K562 (cell line): ENCODE data around the gene STK36. TPM values are rescaled to one million over a fixed set of nuclear protein-coding genes. Genes with fewer than 3 reads are reported as not detected.

ENCODE experiments used
- ATAC-seq: fragments of 200-7000 bp; cut with Tn5 transposase; 3 replicates; pipeline ENCODE4 v1.9.1; 2020; ENCODE audit warnings: moderate library complexity
- BruUV-seq: library from RNA; stranded (reverse); fragments of 400-500 nt; replicated peaks from 2 replicates; lab custom pipeline; 2021; lab: Mats Ljungman, UMichigan
- CTCF ChIA-PET: fragments of 300-600 bp; formaldehyde crosslinking; extraction: SDS; loops from one replicate; lab custom pipeline; 2021; ENCODE audit warnings: low intra/inter-chr PET ratio; lab: Yijun Ruan, JAX
- POLR2A ChIA-PET: fragments of 300-600, 350-650 bp; sonication (Branson Sonifier 250); formaldehyde crosslinking; extraction: SDS; loops from one replicate; lab custom pipeline; 2021; ENCODE audit warnings: antibody characterized with exemption, inconsistent platforms; lab: Yijun Ruan, JAX
- DNase-seq, 4 experiments: peaks; one replicate each; pipeline versions ENCODE4 v3.0.0 to v3.0.0-alpha.2; 2011 to 2018; ENCODE audit warnings: low spot score in 3 of 4, mixed read lengths in 3 of 4; ENCODE audit errors: extremely low read depth in 1 of 4
- FAIRE-seq: peaks from 2 replicates; lab custom pipeline; 2011; peaks lifted over from hg19 to GRCh38; lab: Jason Lieb, UNC
- H2AFZ ChIP-seq: 2 replicates; pipeline ENCODE4 v1.6.0; 2011; ENCODE audit warnings: low read depth, low read length, control low read depth, inconsistent platforms
- H3K27ac ChIP-seq: fragments of 200-600 bp; 3 replicates; pipeline ENCODE4 v1.8.0; 2011; ENCODE audit warnings: low read depth, mild to moderate bottlenecking, control low read depth, inconsistent platforms, low read length, moderate library complexity, mixed read lengths; ENCODE audit errors: extremely low read depth
- H3K27me3 ChIP-seq, 2 experiments: fragments of 300-600 bp in 1 of 2; 2 replicates in 1 of 2; 3 replicates in 1 of 2; pipeline versions ENCODE4 v1.6.0 to v1.8.0; 2011; ENCODE audit warnings: inconsistent platforms in 2 of 2, low read length in 2 of 2, mild to moderate bottlenecking in 1 of 2, mixed read lengths in 1 of 2, moderate library complexity in 1 of 2; ENCODE audit not compliant: control insufficient read depth in 2 of 2, insufficient read depth in 2 of 2
- H3K36me3 ChIP-seq: fragments of 300-600 bp; 3 replicates; pipeline ENCODE4 v1.8.0; 2011; ENCODE audit warnings: mild to moderate bottlenecking, low read length, inconsistent platforms; ENCODE audit not compliant: control insufficient read depth, insufficient read depth
- H3K4me1 ChIP-seq, 2 experiments: fragments of 200-600 bp in 1 of 2; replicated peaks in 1 of 2; 2 replicates in 1 of 2; 3 replicates in 1 of 2; pipeline versions ENCODE4 v1.5.1 to v1.8.0; 2011; ENCODE audit warnings: inconsistent platforms in 2 of 2, low read length in 2 of 2, mild to moderate bottlenecking in 1 of 2, mixed read lengths in 1 of 2, moderate library complexity in 1 of 2; ENCODE audit not compliant: control insufficient read depth in 2 of 2, insufficient read depth in 2 of 2
- H3K4me2 ChIP-seq: 2 replicates; pipeline ENCODE4 v1.6.1; 2011; ENCODE audit warnings: low read length, control low read depth, inconsistent platforms, mixed read lengths; ENCODE audit not compliant: insufficient read depth
- H3K4me3 ChIP-seq: fragments of 200-600 bp; sonication (generic), shearing (Covaris generic); 2 replicates; pipeline ENCODE4 v1.5.1; 2016; ENCODE audit warnings: control low read depth, inconsistent platforms
- H3K79me2 ChIP-seq: fragments of 200-600 bp; 3 replicates; pipeline ENCODE4 v1.8.0; 2011; ENCODE audit warnings: low read length, inconsistent platforms; ENCODE audit not compliant: control insufficient read depth, insufficient read depth
- H3K9ac ChIP-seq, 2 experiments: 2 replicates each; pipeline versions ENCODE4 v1.6.0 to v1.6.1; 2011; ENCODE audit warnings: low read depth in 2 of 2, low read length in 2 of 2, control low read depth in 1 of 2, inconsistent platforms in 1 of 2, mild to moderate bottlenecking in 1 of 2, mixed read lengths in 1 of 2; ENCODE audit not compliant: insufficient read depth in 1 of 2
- H3K9me1 ChIP-seq: one replicate; pipeline ENCODE4 v1.6.0; 2011; ENCODE audit warnings: inconsistent platforms, mild to moderate bottlenecking, low read length, moderate library complexity; ENCODE audit not compliant: control insufficient read depth, insufficient read depth
- H3K9me3 ChIP-seq: replicated peaks from 2 replicates; pipeline ENCODE4 v1.5.1; 2011; ENCODE audit warnings: low read depth, low read length, inconsistent platforms; ENCODE audit not compliant: control insufficient read depth, insufficient read depth
- H4K20me1 ChIP-seq: replicated peaks from 2 replicates; pipeline ENCODE4 v1.6.1; 2011; ENCODE audit warnings: low read length, inconsistent platforms, mixed read lengths; ENCODE audit not compliant: control insufficient read depth, insufficient read depth
- BCL6 ChIP-seq: fragments of 250-450 bp; sonication (Bioruptor Pico); IDR thresholded peaks from 2 replicates; pipeline ENCODE4 v1.4.0; 2020
- MECOM ChIP-seq: fragments of 250-450 bp; sonication (Bioruptor Pico); IDR thresholded peaks from 2 replicates; pipeline ENCODE4 v1.8.0; 2022; ENCODE audit warnings: inconsistent platforms
- PYGO2 ChIP-seq: fragments of 450-650 bp; IDR thresholded peaks from 2 replicates; pipeline ENCODE4 v1.6.1; 2016; ENCODE audit warnings: mild to moderate bottlenecking, missing genetic modification characterization, moderate library complexity, missing compliant biosample characterization
- RNF2 ChIP-seq: sonication (generic); IDR thresholded peaks from 2 replicates; pipeline ENCODE4 v1.6.1; 2016
- TEAD4 ChIP-seq, 2 experiments: sonication (generic) in 1 of 2; formaldehyde crosslinking in 1 of 2; IDR thresholded peaks; 2 replicates each; pipeline versions ENCODE4 v1.6.1 to v1.8.0; 2012 to 2022; ENCODE audit warnings: borderline replicate concordance in 1 of 2, inconsistent platforms in 1 of 2, low read length in 1 of 2, mild to moderate bottlenecking in 1 of 2, missing genetic modification reagents in 1 of 2
- WGBS: fragments of 100-300 bp; shearing (Covaris generic); methylation state at CpG from one replicate; pipeline ENCODE4 v1.1.6; 2016; ENCODE audit warnings: low coverage, mixed read lengths; ENCODE audit not compliant: insufficient coverage; ENCODE audit errors: missing lambda C conversion rate; 5-methylcytosine and 5-hydroxymethylcytosine counted together
- in situ Hi-C: fragments of 300-500 bp; cut with MboI; formaldehyde crosslinking; loops from 4 replicates; pipeline ENCODE4 v1.15.0; 2018; ENCODE audit warnings: inconsistent platforms, mixed read lengths
- intact Hi-C: fragments of 100-400 bp; cut with micrococcal nuclease; formaldehyde crosslinking; loops from 2 replicates; pipeline ENCODE4 v1.14.2; 2022
- polyA plus RNA-seq, 8 experiments: library from polyadenylated mRNA; depleted of rRNA in 4 of 8; stranded (reverse) in 5 of 8; unstranded in 3 of 8; fragments of >200 nt; fragmentation: Nextera tagmentation in 2 of 8; fragmentation: Illumina TruSeq in 1 of 8; extraction: Ambion mirVana in 2 of 8; extraction: Trizol in 1 of 8; gene quantifications; 2 replicates each; pipeline versions ENCODE4 v1.2.1 to v1.2.3, GENCODE V29; 2011 to 2014; ENCODE audit warnings: inconsistent platforms in 1 of 8, missing spikeins in 1 of 8
- total RNA-seq, 7 experiments: library from RNA; depleted of rRNA in 6 of 7; stranded (reverse); fragments of >200 nt in 6 of 7; fragmentation: Illumina TruSeq in 2 of 7; extraction: Trizol in 2 of 7; gene quantifications; 2 replicates each; pipeline versions ENCODE4 v1.2.1 to v1.2.3, GENCODE V29; 2011 to 2021; ENCODE audit warnings: low replicate concordance in 1 of 7
- TF ChIP-seq, protein P1 (sequence below), 2 experiments: IDR thresholded peaks in 1 of 2; conservative IDR thresholded peaks in 1 of 2; 2 replicates each; pipeline ENCODE4 v1.6.1; 2016; ENCODE audit warnings: low read depth in 2 of 2, mild to moderate bottlenecking in 1 of 2, missing compliant biosample characterization in 1 of 2, missing genetic modification characterization in 1 of 2, moderate library complexity in 1 of 2

The STK36 gene
- total and polyA plus RNA-seq, 9 of the 15 experiments (the other 6 are each of a cell fraction or from before 2014, with no cell fraction given): 3.5 to 12.4 (median 6.7) TPM

DNA sequence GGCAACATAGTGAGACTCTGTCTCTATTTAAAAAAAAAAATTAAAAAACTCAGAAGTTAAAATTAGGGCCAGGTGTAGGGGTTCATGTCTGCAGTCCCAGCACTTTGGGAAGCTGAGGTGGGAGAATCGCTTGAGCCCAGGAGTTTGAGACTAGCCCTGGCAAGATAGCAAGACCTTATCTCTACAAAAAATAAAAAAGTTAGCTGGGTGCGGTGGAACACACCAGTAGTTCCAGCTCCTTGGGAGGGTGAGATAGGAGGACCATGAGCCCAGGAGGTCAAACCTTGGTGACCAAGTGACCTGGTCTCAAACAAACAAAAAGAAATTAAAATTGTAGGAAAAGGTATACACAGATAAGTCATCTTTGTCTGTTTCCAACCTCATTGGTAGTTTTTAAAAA lies 50.0 kb downstream of the STK36 start (continued):
- TF ChIP-seq RNF2: no peak

GRCh38 chr2:218722419-218722818 lies 50.5 kb downstream of the STK36 start:
- Histone ChIP-seq H3K9ac (no peak overlapping the region), H3K36me3 (peaks cover 8% of the 10 kb centered on the region; the same call in 2 of the 3 replicates), H3K27ac (peak overlapping the region; percentile 16; the same call in 1 of the 3 replicates), H3K4me2 (no peak overlapping the region), H2AFZ (no peak overlapping the region), H4K20me1 (peaks cover 7% of the 10 kb centered on the region; the same call in 1 of the 2 replicates), H3K4me3 (no peak overlapping the region), H3K27me3 (no peaks in the 10 kb centered on the region), H3K4me1 (peaks cover 19 to 38% of the 10 kb centered on the region in 2 experiments), H3K79me2 (peaks cover 73% of the 10 kb centered on the region), H3K9me3 (no peaks in the 10 kb centered on the region), H3K9me1 (peaks cover 2% of the 10 kb centered on the region)
- no TSS peak for BruUV-seq
- ChIA-PET CTCF (no interaction called here), POLR2A (interaction anchor here (1.1 to 1.7 kb wide), 4 partner anchors 8 to 110 kb away, joined by 4 to 11 read pairs (median 6); partner anchors contain the start of gene TTLL4)
- intact Hi-C loops (no loop called here), in situ Hi-C loops (loop anchor here (10.0 kb wide), 1 partner anchor 122 kb away; no protein-coding TSS in a partner anchor)
- TF ChIP-seq, protein P1, sequence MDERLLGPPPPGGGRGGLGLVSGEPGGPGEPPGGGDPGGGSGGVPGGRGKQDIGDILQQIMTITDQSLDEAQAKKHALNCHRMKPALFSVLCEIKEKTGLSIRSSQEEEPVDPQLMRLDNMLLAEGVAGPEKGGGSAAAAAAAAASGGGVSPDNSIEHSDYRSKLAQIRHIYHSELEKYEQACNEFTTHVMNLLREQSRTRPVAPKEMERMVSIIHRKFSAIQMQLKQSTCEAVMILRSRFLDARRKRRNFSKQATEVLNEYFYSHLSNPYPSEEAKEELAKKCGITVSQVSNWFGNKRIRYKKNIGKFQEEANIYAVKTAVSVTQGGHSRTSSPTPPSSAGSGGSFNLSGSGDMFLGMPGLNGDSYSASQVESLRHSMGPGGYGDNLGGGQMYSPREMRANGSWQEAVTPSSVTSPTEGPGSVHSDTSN (CRISPR knock-in tag; IDR thresholded peaks at IDR 0.05; ENCODE audit: low read depth): no peak
- TF ChIP-seq, protein P1 (tag; conservative IDR thresholded peaks at IDR 0.05; ENCODE audit: low read depth): peak; percentile 83
- TF ChIP-seq BCL6 (CRISPR knock-in tag) (no peak), MECOM (CRISPR knock-in tag) (no peak), PYGO2 (tag) (no peak), TEAD4 (IDR thresholded peaks at IDR 0.05; ENCODE audit: low read length) (no peak), TEAD4 (CRISPR knock-in tag; IDR thresholded peaks at IDR 0.05; ENCODE audit: borderline replicate concordance) (no peak)
- 0% methylated on average over 1 of the region's 1 CpG for WGBS
- peak; percentile 25; the same call in 1 of the 3 replicates for ATAC-seq
- DNase-seq: no peak
- peak; percentile 46 for FAIRE-seq
